WTC11 (cell line): Measurements from ENCODE around the gene CLIC5.

Experiments
- CREM ChIP-seq: sonication (generic); formaldehyde crosslinking; IDR thresholded peaks from 2 replicates; pipeline ENCODE4 v1.8.1; 2022; ENCODE audit warnings: mild to moderate bottlenecking, missing genetic modification reagents, moderate library complexity
- MXD4 ChIP-seq: fragments of 250-450 bp; sonication (Bioruptor Pico); IDR thresholded peaks from 2 replicates; pipeline ENCODE4 v1.8.0; 2021; ENCODE audit warnings: mild to moderate bottlenecking, moderate library complexity, borderline replicate concordance
- TF ChIP-seq, protein P1 (sequence below): fragments of 200-600 bp; IDR thresholded peaks from 2 replicates; pipeline ENCODE4 v1.8.0; 2022; ENCODE audit warnings: antibody characterized with exemption

DNA sequence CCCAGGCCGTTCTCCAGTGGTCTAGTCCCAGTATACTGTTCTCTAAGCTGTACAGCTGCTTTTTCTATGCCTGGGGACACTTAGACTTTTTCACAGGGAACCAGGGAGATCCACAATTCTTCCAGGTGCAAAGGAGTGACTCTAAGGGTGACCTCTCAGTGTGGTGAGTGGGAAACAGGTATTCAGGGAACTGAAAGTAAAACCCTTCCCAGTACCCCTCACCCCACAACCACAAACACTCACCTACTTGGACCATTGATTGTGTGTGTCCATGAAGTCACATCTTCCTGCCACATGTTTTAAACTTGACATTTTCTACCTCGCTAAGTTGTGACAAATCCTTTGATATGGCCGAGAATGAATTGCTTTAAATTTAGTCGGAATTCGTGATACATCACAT, 183.6 kb downstream of the CLIC5 start:
- TF ChIP-seq, protein P1, sequence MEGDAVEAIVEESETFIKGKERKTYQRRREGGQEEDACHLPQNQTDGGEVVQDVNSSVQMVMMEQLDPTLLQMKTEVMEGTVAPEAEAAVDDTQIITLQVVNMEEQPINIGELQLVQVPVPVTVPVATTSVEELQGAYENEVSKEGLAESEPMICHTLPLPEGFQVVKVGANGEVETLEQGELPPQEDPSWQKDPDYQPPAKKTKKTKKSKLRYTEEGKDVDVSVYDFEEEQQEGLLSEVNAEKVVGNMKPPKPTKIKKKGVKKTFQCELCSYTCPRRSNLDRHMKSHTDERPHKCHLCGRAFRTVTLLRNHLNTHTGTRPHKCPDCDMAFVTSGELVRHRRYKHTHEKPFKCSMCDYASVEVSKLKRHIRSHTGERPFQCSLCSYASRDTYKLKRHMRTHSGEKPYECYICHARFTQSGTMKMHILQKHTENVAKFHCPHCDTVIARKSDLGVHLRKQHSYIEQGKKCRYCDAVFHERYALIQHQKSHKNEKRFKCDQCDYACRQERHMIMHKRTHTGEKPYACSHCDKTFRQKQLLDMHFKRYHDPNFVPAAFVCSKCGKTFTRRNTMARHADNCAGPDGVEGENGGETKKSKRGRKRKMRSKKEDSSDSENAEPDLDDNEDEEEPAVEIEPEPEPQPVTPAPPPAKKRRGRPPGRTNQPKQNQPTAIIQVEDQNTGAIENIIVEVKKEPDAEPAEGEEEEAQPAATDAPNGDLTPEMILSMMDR, result no peak
- TF ChIP-seq CREM (CRISPR knock-in tag) (no peak), MXD4 (CRISPR knock-in tag) (no peak)
